Amygdala (tissue), 56 donors: Measurements from ENCODE around the gene MYH7B.

Source experiments
- DNase-seq, 56 donors: peaks; one replicate each; lab custom pipeline; 2025; lab: John Stamatoyannopoulos, UW

The MYH7B gene

DNA sequence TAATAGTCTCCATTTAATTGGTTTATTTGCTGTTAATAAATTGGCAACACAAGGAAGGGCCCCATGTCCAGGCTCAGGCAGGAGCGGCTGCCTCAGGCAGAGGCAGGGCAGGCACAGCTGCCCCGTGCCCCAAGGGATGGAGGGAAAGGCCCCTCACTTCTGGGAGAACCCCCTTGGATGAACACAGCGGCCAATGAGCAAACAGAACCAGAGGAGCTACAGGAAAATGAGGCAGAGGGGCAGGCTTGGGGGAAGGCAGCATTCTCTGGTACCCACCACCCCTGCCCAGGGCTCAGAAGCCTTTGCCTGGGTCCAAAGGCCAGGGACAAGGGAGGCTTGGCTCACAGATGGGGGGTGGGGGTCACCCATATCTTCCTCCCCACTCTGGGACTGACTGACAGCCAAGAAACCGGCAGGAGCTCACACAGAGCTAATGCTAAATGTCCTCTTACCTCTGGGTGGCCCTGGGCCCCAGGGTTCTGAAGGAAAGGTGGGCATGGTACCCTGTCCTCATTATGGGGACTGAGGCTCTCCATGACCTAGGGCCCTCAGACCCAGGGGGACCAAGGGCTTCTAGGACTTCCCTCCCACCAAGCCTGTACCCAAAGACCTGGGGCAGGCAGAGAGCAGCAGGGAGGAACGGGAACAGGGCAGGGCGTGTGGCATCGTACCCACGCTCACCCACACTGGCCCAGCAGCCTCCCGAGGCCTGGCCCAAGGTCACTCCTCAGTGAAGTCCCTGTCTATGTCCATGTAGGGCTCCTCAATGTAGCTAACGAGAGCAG lies 47.0 kb downstream of the MYH7B start:
- no peak for DNase-seq

DNA sequence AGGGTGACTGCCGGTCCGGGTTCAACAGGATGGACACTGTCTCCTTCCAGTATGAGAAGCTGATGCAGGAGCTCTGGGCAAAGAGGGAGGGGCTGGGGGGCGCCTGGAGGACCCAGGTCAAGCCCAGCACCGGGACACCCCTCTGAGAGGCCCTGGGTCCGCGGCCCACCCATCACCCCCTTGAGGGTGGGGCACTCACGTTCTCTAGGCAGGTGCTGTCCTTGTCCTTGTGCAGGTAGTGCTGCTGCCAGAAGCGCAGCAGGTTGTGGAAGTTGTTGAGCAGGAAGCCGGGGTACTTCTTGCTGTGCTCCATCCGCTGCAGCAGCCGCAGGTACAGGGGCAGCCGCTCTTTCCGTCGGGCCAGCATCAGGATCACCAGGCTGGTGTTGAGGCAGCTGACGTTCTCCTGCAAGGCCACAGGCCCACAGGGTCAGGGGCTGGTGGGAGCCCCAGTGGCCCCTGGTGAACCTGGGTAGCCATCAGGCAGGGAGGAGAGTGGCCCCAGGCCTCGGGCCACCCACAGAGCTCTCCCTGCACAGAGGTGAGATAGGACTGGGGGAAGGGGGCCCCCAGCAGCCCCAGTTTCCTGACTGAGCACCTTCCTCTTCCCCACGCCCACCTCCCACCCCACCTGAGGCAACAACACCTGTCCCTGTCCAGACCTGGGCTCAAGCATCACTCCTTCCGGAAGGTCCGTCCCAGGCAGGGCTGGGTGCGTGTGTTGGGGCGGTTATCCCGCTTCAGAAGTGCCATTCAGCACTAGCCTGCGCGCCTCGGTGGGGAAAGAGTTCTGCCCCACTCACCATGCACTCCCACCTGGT lies 47.8 kb downstream of the MYH7B start:
- no peak for DNase-seq

DNA sequence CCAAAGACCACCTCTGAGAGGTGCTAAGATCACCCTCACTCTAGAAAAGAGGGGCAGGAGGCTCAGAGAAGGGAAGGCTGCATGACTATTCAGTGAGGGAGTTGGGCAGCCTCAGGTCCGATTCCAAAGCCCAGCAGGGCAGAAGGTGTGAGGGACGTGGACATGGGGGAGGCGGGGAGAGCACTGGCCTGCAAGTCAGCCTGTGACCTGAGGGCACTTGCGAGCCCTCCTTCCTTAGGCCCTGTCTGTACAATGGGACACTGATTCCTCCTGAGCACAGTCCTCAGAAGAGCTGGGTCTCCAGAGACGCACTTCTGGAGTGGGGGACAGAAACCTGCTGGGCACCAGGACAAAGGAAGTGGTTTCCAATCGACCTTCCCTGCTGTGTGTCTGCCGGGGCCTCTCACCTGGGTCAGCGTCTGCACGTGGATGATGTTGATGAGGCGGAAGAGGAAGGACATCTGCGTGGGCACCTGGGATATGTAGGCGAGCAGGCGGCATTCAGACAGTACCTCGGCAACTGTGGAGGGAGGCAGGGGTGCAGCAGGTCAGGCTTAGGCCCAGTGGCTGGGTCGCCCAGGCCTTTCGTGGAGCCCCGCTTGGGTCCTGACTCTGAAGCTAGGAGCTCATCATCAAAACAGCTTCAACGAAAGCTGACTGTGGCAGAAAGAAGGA lies 48.5 kb downstream of the MYH7B start:
- no peak for DNase-seq

DNA sequence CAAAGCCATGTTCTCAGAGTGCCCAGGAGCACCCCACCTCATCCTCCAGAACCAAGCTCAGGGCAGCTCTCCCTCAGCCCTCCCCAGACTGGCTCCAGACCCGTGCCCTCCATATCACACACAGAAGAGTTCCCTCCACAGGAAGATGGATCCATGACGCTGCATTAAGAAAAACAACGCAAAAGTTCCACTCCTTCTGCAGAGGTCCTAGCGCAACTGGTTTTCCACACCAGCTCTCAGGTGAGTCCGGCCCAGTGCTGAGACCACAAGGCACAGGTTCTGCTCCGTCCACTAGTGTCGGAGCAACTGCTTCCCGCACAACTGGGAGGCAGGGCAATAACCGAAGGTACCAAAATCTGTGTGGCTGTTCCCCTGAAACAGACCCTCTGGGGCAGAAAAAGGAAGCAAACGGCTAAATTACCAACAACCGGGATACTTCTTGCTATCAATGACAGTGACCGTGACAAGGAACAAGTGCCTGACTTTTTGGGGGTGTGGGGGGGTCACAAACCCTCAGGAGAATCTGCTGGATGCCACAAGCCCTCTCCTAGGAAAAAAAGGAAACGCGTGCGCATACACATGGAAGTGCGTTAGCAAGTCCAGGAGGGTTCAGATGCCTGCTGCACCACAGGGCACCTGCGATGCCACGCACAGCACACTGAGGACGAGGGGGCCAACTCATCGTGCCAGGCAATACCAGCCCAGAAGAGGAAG lies 49.2 kb downstream of the MYH7B start:
- DNase-seq: no peak
